Keratinocyte (primary cell): ENCODE results near the gene CDKN2AIPNL. TPM values are rescaled to one million over a fixed set of nuclear protein-coding genes. Genes with fewer than 3 reads are reported as not detected.

Experiments used
- DNase-seq: peaks from one replicate; pipeline ENCODE4 v3.0.0-alpha.2; 2011; ENCODE audit warnings: low read depth, missing footprints, low spot score
- FAIRE-seq: peaks from 2 replicates; lab custom pipeline; 2011; peaks lifted over from hg19 to GRCh38; lab: Jason Lieb, UNC
- H2AFZ ChIP-seq: 2 replicates; pipeline ENCODE4 v1.6.0; 2012; ENCODE audit warnings: low read length, control low read depth, inconsistent platforms; ENCODE audit not compliant: control insufficient read depth
- H3K27ac ChIP-seq: 2 replicates; pipeline ENCODE4 v1.5.1; 2011; ENCODE audit warnings: low read length; ENCODE audit not compliant: control insufficient read depth, insufficient read depth
- H3K27me3 ChIP-seq: 3 replicates; pipeline ENCODE4 v1.6.0; 2011; ENCODE audit warnings: low read length; ENCODE audit not compliant: control insufficient read depth, insufficient read depth; ENCODE audit errors: extremely low read depth
- H3K36me3 ChIP-seq, 2 experiments: 2 replicates in 1 of 2; 3 replicates in 1 of 2; pipeline ENCODE4 v1.5.1; 2011; ENCODE audit warnings: low read length in 2 of 2, mild to moderate bottlenecking in 1 of 2; ENCODE audit not compliant: control insufficient read depth in 2 of 2, insufficient read depth in 2 of 2; ENCODE audit errors: extremely low read depth in 1 of 2
- H3K4me1 ChIP-seq: 3 replicates; pipeline ENCODE4 v1.5.1; 2011; ENCODE audit warnings: low read length; ENCODE audit not compliant: control insufficient read depth, insufficient read depth; ENCODE audit errors: extremely low read depth
- H3K4me2 ChIP-seq: 3 replicates; pipeline ENCODE4 v1.6.0; 2011; ENCODE audit warnings: low read depth, low read length; ENCODE audit not compliant: control insufficient read depth, insufficient read depth; ENCODE audit errors: extremely low read depth
- H3K4me3 ChIP-seq, 3 experiments: fragments of 200-600 bp in 1 of 3; sonication (generic) in 1 of 3; 2 replicates in 2 of 3; 3 replicates in 1 of 3; pipeline ENCODE4 v1.5.1; 2011 to 2016; ENCODE audit warnings: low read length in 3 of 3, mild to moderate bottlenecking in 3 of 3, control low read depth in 2 of 3, inconsistent platforms in 1 of 3, low read depth in 1 of 3, mixed read lengths in 1 of 3, mixed run types in 1 of 3, moderate library complexity in 1 of 3; ENCODE audit not compliant: control insufficient read depth in 2 of 3, insufficient read depth in 2 of 3; ENCODE audit errors: extremely low read depth in 1 of 3
- H3K79me2 ChIP-seq: 2 replicates; pipeline ENCODE4 v1.6.0; 2012; ENCODE audit warnings: low read length; ENCODE audit not compliant: control insufficient read depth, insufficient read depth
- H3K9ac ChIP-seq: 3 replicates; pipeline ENCODE4 v1.6.0; 2011; ENCODE audit warnings: low read length; ENCODE audit not compliant: control insufficient read depth, insufficient read depth; ENCODE audit errors: extremely low read depth
- H3K9me1 ChIP-seq: 3 replicates; pipeline ENCODE4 v1.6.0; 2011; ENCODE audit warnings: low read length; ENCODE audit not compliant: control insufficient read depth, insufficient read depth; ENCODE audit errors: extremely low read depth
- H3K9me3 ChIP-seq: 2 replicates; pipeline ENCODE4 v1.5.1; 2012; ENCODE audit warnings: low read depth, low read length; ENCODE audit not compliant: control insufficient read depth
- H4K20me1 ChIP-seq: 3 replicates; pipeline ENCODE4 v1.6.0; 2011; ENCODE audit warnings: low read length; ENCODE audit not compliant: control insufficient read depth, insufficient read depth; ENCODE audit errors: extremely low read depth
- CTCF ChIP-seq, 3 experiments: IDR thresholded peaks in 1 of 3; conservative IDR thresholded peaks in 1 of 3; optimal IDR thresholded peaks in 1 of 3; 2 replicates in 2 of 3; 3 replicates in 1 of 3; pipeline versions ENCODE3 to v1.5.1; 2011; ENCODE audit warnings: low read length in 3 of 3, mild to moderate bottlenecking in 3 of 3, moderate library complexity in 2 of 3, control low read depth in 1 of 3, inconsistent platforms in 1 of 3; ENCODE audit not compliant: insufficient read depth in 2 of 3; ENCODE audit errors: extremely low read depth in 1 of 3
- EZH2 ChIP-seq: IDR thresholded peaks from one replicate; pipeline ENCODE4 v1.6.1; 2012; ENCODE audit warnings: inconsistent platforms, mild to moderate bottlenecking, low read length, moderate library complexity
- dilution Hi-C: fragments of 300-500 bp; cut with MboI; formaldehyde crosslinking; loops from one replicate; pipeline ENCODE4 v1.7.0; 2020; ENCODE audit warnings: low sequenced_read_pairs; ENCODE audit not compliant: extremely low pct_ligation_motif_present
- polyA plus RNA-seq, 5 experiments: library from polyadenylated mRNA; depleted of rRNA in 3 of 5; stranded (reverse) in 3 of 5; stranded (forward) in 1 of 5; unstranded in 1 of 5; fragments of >200 nt; gene quantifications; 1 replicate in 1 of 5; 2 replicates in 3 of 5; 3 replicates in 1 of 5; pipeline versions ENCODE4 v1.2.1 to v1.2.3, GENCODE V29; 2011 to 2012; ENCODE audit warnings: missing spikeins in 2 of 5, low read depth in 1 of 5, low replicate concordance in 1 of 5

Gene CDKN2AIPNL
- polyA plus RNA-seq, 1 donor (not counting 4 experiments of a cell fraction or from before 2014, with no cell fraction given): 28.4 TPM

- FAIRE-seq (no peak), DNase-seq (no peak)
- no peak overlapping the region for H3K27ac ChIP-seq
- no peaks in the 10 kb centered on the region for H3K79me2 ChIP-seq
- H3K9me3 ChIP-seq: no peaks in the 10 kb centered on the region
- no peaks in the 10 kb centered on the region for H3K27me3 ChIP-seq
- H3K9me1 ChIP-seq: no peaks in the 10 kb centered on the region
- dilution Hi-C loops: no loop called here
- H3K4me3 ChIP-seq: no peak overlapping the region
- H3K4me1 ChIP-seq: no peaks in the 10 kb centered on the region
- H3K36me3 ChIP-seq: peaks cover 15 to 25% of the 10 kb centered on the region in 2 experiments
- no peaks in the 10 kb centered on the region for H4K20me1 ChIP-seq
- H3K9ac ChIP-seq: no peak overlapping the region
- no peak for TF ChIP-seq CTCF (optimal IDR thresholded peaks at IDR 0.05 in 1 of 3, IDR thresholded peaks at IDR 0.05 in 1 of 3, conservative IDR thresholded peaks at IDR 0.05 in 1 of 3; ENCODE audit: extremely low read depth in 1 of 3, insufficient read depth in 2 of 3, low read length in 3 of 3)
- TF ChIP-seq EZH2: no peak
- H2AFZ ChIP-seq: no peak overlapping the region
- H3K4me2 ChIP-seq: no peak overlapping the region
These were observed 15.4 kb downstream of the CDKN2AIPNL start for GRCh38 chr5:134396274-134396673.

- Histone ChIP-seq H3K9me3 (no peaks in the 10 kb centered on the region), H3K36me3 (peaks cover 17 to 27% of the 10 kb centered on the region in 2 experiments), H3K9ac (no peak overlapping the region), H3K4me1 (no peaks in the 10 kb centered on the region), H3K79me2 (no peaks in the 10 kb centered on the region), H3K4me2 (no peak overlapping the region), H3K9me1 (no peaks in the 10 kb centered on the region), H4K20me1 (no peaks in the 10 kb centered on the region), H3K27me3 (no peaks in the 10 kb centered on the region), H2AFZ (no peak overlapping the region), H3K4me3 (no peak overlapping the region), H3K27ac (no peak overlapping the region)
- dilution Hi-C loops: no loop called here
- DNase-seq (no peak), FAIRE-seq (no peak)
- TF ChIP-seq EZH2 (no peak), CTCF (optimal IDR thresholded peaks at IDR 0.05 in 1 of 3, IDR thresholded peaks at IDR 0.05 in 1 of 3, conservative IDR thresholded peaks at IDR 0.05 in 1 of 3; ENCODE audit: extremely low read depth in 1 of 3, insufficient read depth in 2 of 3, low read length in 3 of 3) (no peak)
These were observed 16.7 kb downstream of the CDKN2AIPNL start for GRCh38 chr5:134394932-134395331.
